Measurements from ENCODE around the gene HACD2.

The HACD2 gene

GRCh38 chr3:123523023-123523412, 61.8 kb downstream of the HACD2 start:
- H4K8ac ChIP-seq (ENCODE audit: low read length) = no peak overlapping the region
- H3K27me3 ChIP-seq (ENCODE audit: control insufficient read depth in 1 of 2, insufficient read depth in 1 of 2, low read length in 2 of 2) = no peaks in the 10 kb centered on the region
- H3K4me1 ChIP-seq (ENCODE audit: control insufficient read depth, insufficient read depth, low read depth, low read length) = peaks cover 6% of the 10 kb centered on the region
- H2BK5ac ChIP-seq (ENCODE audit: low read depth, low read length, poor library complexity, severe bottlenecking) = no peak overlapping the region
- H3K27ac ChIP-seq (ENCODE audit: low read length, poor library complexity, severe bottlenecking) = no peak overlapping the region
- H2BK12ac ChIP-seq (ENCODE audit: low read length in 2 of 2) = no peak overlapping the region
- WGBS = 91% methylated on average over 10 of the region's 11 CpGs
- no peak overlapping the region for H2AFZ ChIP-seq (ENCODE audit: low read depth, low read length)
- no peak overlapping the region for H4K91ac ChIP-seq (ENCODE audit: low read length)
- no peak overlapping the region for H3K18ac ChIP-seq (ENCODE audit: low read depth in 1 of 2, low read length in 2 of 2)
- no peak overlapping the region for H2BK15ac ChIP-seq (ENCODE audit: low read depth, poor library complexity, severe bottlenecking)
- H2BK120ac ChIP-seq (ENCODE audit: low read depth, low read length) = no peak overlapping the region
- H3K4ac ChIP-seq (ENCODE audit: low read depth in 1 of 2, low read length in 2 of 2) = no peak overlapping the region
- H3K4me2 ChIP-seq (ENCODE audit: low read length, poor library complexity, severe bottlenecking) = no peak overlapping the region
- H3K9me3 ChIP-seq (ENCODE audit: control insufficient read depth, low read length) = no peaks in the 10 kb centered on the region
- no peak overlapping the region for H2AK5ac ChIP-seq (ENCODE audit: low read length, severe bottlenecking)
- DNase-seq = no peak
- H3K79me1 ChIP-seq (replicated peaks; ENCODE audit: low read length, poor library complexity, severe bottlenecking) = peaks cover 6% of the 10 kb centered on the region
- H3K9ac ChIP-seq (ENCODE audit: low read length) = no peak overlapping the region
- H3K36me3 ChIP-seq (ENCODE audit: control insufficient read depth in 1 of 2, insufficient read depth in 2 of 2, low read depth in 1 of 2, low read length in 2 of 2) = peaks cover 9 to 26% of the 10 kb centered on the region in 2 experiments
- H3K23ac ChIP-seq (ENCODE audit: low read length in 2 of 2) = no peak overlapping the region
- no peak overlapping the region for H3K14ac ChIP-seq (ENCODE audit: low read length in 2 of 2)
- H3K4me3 ChIP-seq (ENCODE audit: insufficient read depth in 1 of 2, low read depth in 1 of 2, low read length in 2 of 2) = no peak overlapping the region

- Histone ChIP-seq H3K27me3 (ENCODE audit: control insufficient read depth in 1 of 2, insufficient read depth in 1 of 2, low read length in 2 of 2) (no peaks in the 10 kb centered on the region), H3K4me1 (ENCODE audit: control insufficient read depth, insufficient read depth, low read depth, low read length) (peaks cover 6% of the 10 kb centered on the region), H3K9me3 (ENCODE audit: control insufficient read depth, low read length) (no peaks in the 10 kb centered on the region), H4K8ac (ENCODE audit: low read length) (no peak overlapping the region), H3K14ac (ENCODE audit: low read length in 2 of 2) (no peak overlapping the region), H3K23ac (ENCODE audit: low read length in 2 of 2) (no peak overlapping the region), H3K18ac (ENCODE audit: low read depth in 1 of 2, low read length in 2 of 2) (no peak overlapping the region), H2BK12ac (ENCODE audit: low read length in 2 of 2) (no peak overlapping the region), H4K91ac (ENCODE audit: low read length) (no peak overlapping the region), H2BK5ac (ENCODE audit: low read depth, low read length, poor library complexity, severe bottlenecking) (no peak overlapping the region), H2AK5ac (ENCODE audit: low read length, severe bottlenecking) (no peak overlapping the region), H2BK120ac (ENCODE audit: low read depth, low read length) (no peak overlapping the region), H3K79me1 (replicated peaks; ENCODE audit: low read length, poor library complexity, severe bottlenecking) (peaks cover 6% of the 10 kb centered on the region), H3K36me3 (ENCODE audit: control insufficient read depth in 1 of 2, insufficient read depth in 2 of 2, low read depth in 1 of 2, low read length in 2 of 2) (peaks cover 6 to 21% of the 10 kb centered on the region in 2 experiments), H3K9ac (ENCODE audit: low read length) (no peak overlapping the region), H3K4me3 (ENCODE audit: insufficient read depth in 1 of 2, low read depth in 1 of 2, low read length in 2 of 2) (no peak overlapping the region), H3K4me2 (ENCODE audit: low read length, poor library complexity, severe bottlenecking) (no peak overlapping the region), H3K27ac (ENCODE audit: low read length, poor library complexity, severe bottlenecking) (no peak overlapping the region), H3K4ac (ENCODE audit: low read depth in 1 of 2, low read length in 2 of 2) (no peak overlapping the region), H2BK15ac (ENCODE audit: low read depth, poor library complexity, severe bottlenecking) (no peak overlapping the region), H2AFZ (ENCODE audit: low read depth, low read length) (no peak overlapping the region)
- over 99% methylated on average over 3 of the region's 4 CpGs for WGBS
- no peak for DNase-seq
Measured at GRCh38 chr3:123522320-123523022, 62.4 kb downstream of the HACD2 start.

GRCh38 chr3:123521179-123521969, 63.5 kb downstream of the HACD2 start:
- WGBS = 97% methylated on average over 1 of the region's 3 CpGs

GRCh38 chr3:123520656-123521055, 64.2 kb downstream of the HACD2 start:
- no peak overlapping the region for H4K91ac ChIP-seq (ENCODE audit: low read length)
- no peaks in the 10 kb centered on the region for H3K9me3 ChIP-seq (ENCODE audit: control insufficient read depth, low read length)
- 88% methylated on average over 2 of the region's 2 CpGs for WGBS
- H2AK5ac ChIP-seq (ENCODE audit: low read length, severe bottlenecking) = no peak overlapping the region
- peaks cover 6 to 7% of the 10 kb centered on the region in 2 experiments for H3K36me3 ChIP-seq (ENCODE audit: control insufficient read depth in 1 of 2, insufficient read depth in 2 of 2, low read depth in 1 of 2, low read length in 2 of 2)
- H3K9ac ChIP-seq (ENCODE audit: low read length) = no peak overlapping the region
- peaks cover 6% of the 10 kb centered on the region for H3K4me1 ChIP-seq (ENCODE audit: control insufficient read depth, insufficient read depth, low read depth, low read length)
- no peak overlapping the region for H3K4me3 ChIP-seq (ENCODE audit: insufficient read depth in 1 of 2, low read depth in 1 of 2, low read length in 2 of 2)
- H3K4ac ChIP-seq (ENCODE audit: low read depth in 1 of 2, low read length in 2 of 2) = no peak overlapping the region
- no peak overlapping the region for H2BK5ac ChIP-seq (ENCODE audit: low read depth, low read length, poor library complexity, severe bottlenecking)
- H3K4me2 ChIP-seq (ENCODE audit: low read length, poor library complexity, severe bottlenecking) = no peak overlapping the region
- no peak overlapping the region for H3K14ac ChIP-seq (ENCODE audit: low read length in 2 of 2)
- peak overlapping the region; percentile 51 for H3K27ac ChIP-seq (ENCODE audit: low read length, poor library complexity, severe bottlenecking)
- no peak overlapping the region for H4K8ac ChIP-seq (ENCODE audit: low read length)
- no peak overlapping the region for H2BK120ac ChIP-seq (ENCODE audit: low read depth, low read length)
- H3K18ac ChIP-seq (ENCODE audit: low read depth in 1 of 2, low read length in 2 of 2) = no peak overlapping the region
- H2AFZ ChIP-seq (ENCODE audit: low read depth, low read length) = no peak overlapping the region
- no peaks in the 10 kb centered on the region for H3K27me3 ChIP-seq (ENCODE audit: control insufficient read depth in 1 of 2, insufficient read depth in 1 of 2, low read length in 2 of 2)
- no peak overlapping the region for H2BK12ac ChIP-seq (ENCODE audit: low read length in 2 of 2)
- peaks cover 8% of the 10 kb centered on the region for H3K79me1 ChIP-seq (replicated peaks; ENCODE audit: low read length, poor library complexity, severe bottlenecking)
- H2BK15ac ChIP-seq (ENCODE audit: low read depth, poor library complexity, severe bottlenecking) = no peak overlapping the region
- no peak overlapping the region for H3K23ac ChIP-seq (ENCODE audit: low read length in 2 of 2)
- DNase-seq = no peak

More at GRCh38 chr3:123521179-123521969, 63.5 kb downstream of the HACD2 start:
- H2BK12ac ChIP-seq (ENCODE audit: low read length in 2 of 2) = no peak overlapping the region
- no peak overlapping the region for H3K23ac ChIP-seq (ENCODE audit: low read length in 2 of 2)
- H3K4me2 ChIP-seq (ENCODE audit: low read length, poor library complexity, severe bottlenecking) = no peak overlapping the region
- H4K91ac ChIP-seq (ENCODE audit: low read length) = no peak overlapping the region
- no peak overlapping the region for H2BK15ac ChIP-seq (ENCODE audit: low read depth, poor library complexity, severe bottlenecking)
- no peaks in the 10 kb centered on the region for H3K9me3 ChIP-seq (ENCODE audit: control insufficient read depth, low read length)
- DNase-seq = no peak
- peaks cover 8% of the 10 kb centered on the region for H3K79me1 ChIP-seq (replicated peaks; ENCODE audit: low read length, poor library complexity, severe bottlenecking)
- H3K4me3 ChIP-seq (ENCODE audit: insufficient read depth in 1 of 2, low read depth in 1 of 2, low read length in 2 of 2) = no peak overlapping the region
- H3K14ac ChIP-seq (ENCODE audit: low read length in 2 of 2) = no peak overlapping the region
- no peak overlapping the region for H2BK120ac ChIP-seq (ENCODE audit: low read depth, low read length)
- H3K4me1 ChIP-seq (ENCODE audit: control insufficient read depth, insufficient read depth, low read depth, low read length) = peaks cover 6% of the 10 kb centered on the region
- H3K27me3 ChIP-seq (ENCODE audit: control insufficient read depth in 1 of 2, insufficient read depth in 1 of 2, low read length in 2 of 2) = no peaks in the 10 kb centered on the region
- H3K4ac ChIP-seq (ENCODE audit: low read depth in 1 of 2, low read length in 2 of 2) = no peak overlapping the region
- H3K18ac ChIP-seq (ENCODE audit: low read depth in 1 of 2, low read length in 2 of 2) = no peak overlapping the region
- H2AK5ac ChIP-seq (ENCODE audit: low read length, severe bottlenecking) = peak overlapping the region; percentile 33
- H4K8ac ChIP-seq (ENCODE audit: low read length) = no peak overlapping the region
- no peak overlapping the region for H2BK5ac ChIP-seq (ENCODE audit: low read depth, low read length, poor library complexity, severe bottlenecking)
- no peak overlapping the region for H3K9ac ChIP-seq (ENCODE audit: low read length)
- H3K27ac ChIP-seq (ENCODE audit: low read length, poor library complexity, severe bottlenecking) = peak overlapping the region; percentile 51
- H2AFZ ChIP-seq (ENCODE audit: low read depth, low read length) = no peak overlapping the region
- peaks cover 6 to 10% of the 10 kb centered on the region in 2 experiments for H3K36me3 ChIP-seq (ENCODE audit: control insufficient read depth in 1 of 2, insufficient read depth in 2 of 2, low read depth in 1 of 2, low read length in 2 of 2)

Data from mesenchymal stem cell (in vitro differentiated cells and primary cell).